ENCODE data around the gene ABCA2. TPM values are rescaled to one million over a fixed set of nuclear protein-coding genes. Genes with fewer than 3 reads are reported as not detected.
A peak's percentile ranks its signal among the peaks of the same experiment; 100 is the strongest.
"Not testable (repeated sequence)": the region's sequence is repeated elsewhere in the genome, so short reads cannot be mapped to it uniquely, and the experiment has no call there.

Gene ABCA2
- total RNA-seq, 1 donor, result 14.7 TPM

GRCh38 chr9:137009938-137010732, 17.9 kb downstream of the ABCA2 start:
- H3K4me3 ChIP-seq (ENCODE audit: low read length), result no peak overlapping the region
- H3K9me3 ChIP-seq (ENCODE audit: low read depth, low read length), result no peaks in the 10 kb centered on the region
- no peaks in the 10 kb centered on the region for H3K4me1 ChIP-seq (ENCODE audit: insufficient read depth, low read length)

GRCh38 chr9:137009217-137009616, 18.8 kb downstream of the ABCA2 start:
- Histone ChIP-seq H3K9me3 (ENCODE audit: low read depth, low read length) (no peaks in the 10 kb centered on the region), H3K4me1 (ENCODE audit: insufficient read depth, low read length) (no peaks in the 10 kb centered on the region), H3K4me3 (ENCODE audit: low read length) (no peak overlapping the region), H3K27me3 (ENCODE audit: insufficient read depth, low read length) (no peaks in the 10 kb centered on the region)

More at GRCh38 chr9:137009938-137010732, 17.9 kb downstream of the ABCA2 start:
- H3K27me3 ChIP-seq (ENCODE audit: insufficient read depth, low read length), result no peaks in the 10 kb centered on the region

- Histone ChIP-seq H3K27me3 (ENCODE audit: insufficient read depth, low read length) (no peaks in the 10 kb centered on the region), H3K4me1 (ENCODE audit: insufficient read depth, low read length) (no peaks in the 10 kb centered on the region), H3K4me3 (ENCODE audit: low read length) (no peak overlapping the region), H3K9me3 (ENCODE audit: low read depth, low read length) (no peaks in the 10 kb centered on the region)
Observed at GRCh38 chr9:137008312-137008711, 19.7 kb downstream of the ABCA2 start.

- no peaks in the 10 kb centered on the region for H3K27me3 ChIP-seq (ENCODE audit: insufficient read depth, low read length)
- no peaks in the 10 kb centered on the region for H3K9me3 ChIP-seq (ENCODE audit: low read depth, low read length)
- no peak overlapping the region for H3K4me3 ChIP-seq (ENCODE audit: low read length)
- no peaks in the 10 kb centered on the region for H3K4me1 ChIP-seq (ENCODE audit: insufficient read depth, low read length)
Observed at GRCh38 chr9:137007816-137008270, 20.2 kb downstream of the ABCA2 start.

GRCh38 chr9:137007108-137007815, 20.8 kb downstream of the ABCA2 start:
- H3K27me3 ChIP-seq (ENCODE audit: insufficient read depth, low read length), result no peaks in the 10 kb centered on the region
- H3K9me3 ChIP-seq (ENCODE audit: low read depth, low read length), result no peaks in the 10 kb centered on the region
- no peak overlapping the region for H3K4me3 ChIP-seq (ENCODE audit: low read length)
- no peaks in the 10 kb centered on the region for H3K4me1 ChIP-seq (ENCODE audit: insufficient read depth, low read length)

GRCh38 chr9:137006116-137007003, 21.7 kb downstream of the ABCA2 start:
- Histone ChIP-seq H3K9me3 (ENCODE audit: low read depth, low read length) (no peaks in the 10 kb centered on the region), H3K4me1 (ENCODE audit: insufficient read depth, low read length) (peaks cover 8% of the 10 kb centered on the region), H3K27me3 (ENCODE audit: insufficient read depth, low read length) (no peaks in the 10 kb centered on the region), H3K4me3 (ENCODE audit: low read length) (no peak overlapping the region)

- not testable (repeated sequence) for H3K27me3 ChIP-seq (ENCODE audit: insufficient read depth, low read length); H3K9me3 ChIP-seq (ENCODE audit: low read depth, low read length); H3K4me3 ChIP-seq (ENCODE audit: low read length)
- H3K4me1 ChIP-seq (ENCODE audit: insufficient read depth, low read length), result peaks cover 28% of the 10 kb centered on the region
Observed at GRCh38 chr9:137004285-137004684, 23.8 kb downstream of the ABCA2 start.

- Histone ChIP-seq H3K4me1 (ENCODE audit: insufficient read depth, low read length) (peaks cover 45% of the 10 kb centered on the region), H3K9me3 (ENCODE audit: low read depth, low read length) (no peaks in the 10 kb centered on the region), H3K27me3 (ENCODE audit: insufficient read depth, low read length) (no peaks in the 10 kb centered on the region), H3K4me3 (ENCODE audit: low read length) (no peak overlapping the region)
Observed at GRCh38 chr9:137002646-137003041, 25.4 kb downstream of the ABCA2 start.

GRCh38 chr9:137001857-137002645, 26.0 kb downstream of the ABCA2 start:
- H3K4me3 ChIP-seq (ENCODE audit: low read length), result no peak overlapping the region
- no peaks in the 10 kb centered on the region for H3K9me3 ChIP-seq (ENCODE audit: low read depth, low read length)
- H3K27me3 ChIP-seq (ENCODE audit: insufficient read depth, low read length), result no peaks in the 10 kb centered on the region
- H3K4me1 ChIP-seq (ENCODE audit: insufficient read depth, low read length), result peaks cover 50% of the 10 kb centered on the region

GRCh38 chr9:137000177-137000930, 27.7 kb downstream of the ABCA2 start:
- Histone ChIP-seq H3K27me3 (ENCODE audit: insufficient read depth, low read length) (no peaks in the 10 kb centered on the region), H3K9me3 (ENCODE audit: low read depth, low read length) (no peaks in the 10 kb centered on the region), H3K4me1 (ENCODE audit: insufficient read depth, low read length) (peaks cover 64% of the 10 kb centered on the region), H3K4me3 (ENCODE audit: low read length) (no peak overlapping the region)

GRCh38 chr9:136997830-136998234, 30.2 kb downstream of the ABCA2 start:
- H3K27me3 ChIP-seq (ENCODE audit: insufficient read depth, low read length), result no peaks in the 10 kb centered on the region
- H3K9me3 ChIP-seq (ENCODE audit: low read depth, low read length), result no peaks in the 10 kb centered on the region
- peaks cover 81% of the 10 kb centered on the region for H3K4me1 ChIP-seq (ENCODE audit: insufficient read depth, low read length)
- H3K4me3 ChIP-seq (ENCODE audit: low read length), result no peak overlapping the region

GRCh38 chr9:136997371-136997770, 30.7 kb downstream of the ABCA2 start:
- Histone ChIP-seq H3K4me3 (ENCODE audit: low read length) (no peak overlapping the region), H3K27me3 (ENCODE audit: insufficient read depth, low read length) (no peaks in the 10 kb centered on the region), H3K4me1 (ENCODE audit: insufficient read depth, low read length) (peaks cover 84% of the 10 kb centered on the region), H3K9me3 (ENCODE audit: low read depth, low read length) (no peaks in the 10 kb centered on the region)

GRCh38 chr9:136996361-136997292, 31.4 kb downstream of the ABCA2 start, which contains the start of gene CLIC3:
Gene CLIC3, minus strand, starts transcription at chr9:136996568. Its CDS starts 25 bp downstream, at chr9:136996543.
- H3K4me3 ChIP-seq (ENCODE audit: low read length), result peak within 1 kb of the TSS; percentile 2
- H3K27me3 ChIP-seq (ENCODE audit: insufficient read depth, low read length), result no peaks in the 10 kb centered on the region
- H3K9me3 ChIP-seq (ENCODE audit: low read depth, low read length), result no peaks in the 10 kb centered on the region
- peaks cover 79% of the 10 kb centered on the region for H3K4me1 ChIP-seq (ENCODE audit: insufficient read depth, low read length)

Data from mononuclear cell (primary cell).